HG02798 (cell line): ENCODE data around the gene NPHP4.

Experiments
- ATAC-seq: cut with Tn5 transposase; IDR thresholded peaks from one replicate; pipeline ENCODE4 v1.9.1; 2021; ENCODE audit warnings: mild to moderate bottlenecking; ENCODE audit not compliant: unreplicated experiment, poor library complexity

Gene NPHP4

DNA sequence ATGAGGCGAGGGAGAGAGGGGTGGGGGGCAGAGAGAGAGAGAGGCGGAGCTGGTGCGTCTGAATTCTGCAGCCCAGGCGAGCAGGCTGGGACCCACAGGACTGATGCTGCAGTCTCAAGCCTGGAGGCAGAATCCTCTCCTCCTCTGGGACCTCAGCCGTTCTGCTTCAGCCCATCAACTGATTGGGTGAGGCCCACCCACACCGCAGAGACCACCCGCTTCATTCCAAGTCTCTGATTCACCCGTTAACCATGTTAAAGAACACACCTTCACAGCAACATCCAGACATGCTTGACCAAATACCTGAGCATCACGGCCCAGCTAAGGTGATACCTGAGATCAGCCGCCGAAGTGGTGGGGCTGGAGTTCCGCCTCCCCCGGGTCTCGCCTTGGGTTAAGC, 147.8 kb downstream of the NPHP4 start:
- ATAC-seq: no peak

DNA sequence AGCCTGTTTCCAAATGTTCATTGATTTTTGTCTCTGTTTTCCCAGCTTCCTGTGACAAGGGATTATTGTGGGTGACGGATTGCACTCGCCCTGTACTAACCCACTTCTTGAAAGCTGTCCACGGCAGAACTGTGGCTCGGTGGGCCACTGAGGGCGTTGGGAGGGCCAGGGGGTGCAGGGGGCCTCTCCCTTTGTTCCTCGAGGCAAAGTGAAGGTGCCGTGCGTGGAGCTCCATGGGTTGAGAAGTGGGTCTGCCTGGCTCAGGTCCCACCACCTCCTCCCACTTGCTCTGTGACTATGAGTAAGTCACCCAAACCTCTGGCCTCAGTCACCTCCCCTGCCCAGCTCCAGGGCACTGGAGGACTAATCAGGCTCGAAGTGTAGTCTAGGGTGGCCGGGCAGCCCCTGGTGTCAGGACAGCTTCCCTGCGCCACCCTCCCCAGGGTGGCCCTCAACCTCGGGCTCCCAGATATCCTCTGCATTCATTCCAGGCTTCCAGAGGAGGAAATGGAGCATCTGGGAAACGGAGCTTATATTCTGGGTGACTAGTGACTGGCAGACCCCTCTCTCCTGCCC, 148.6 kb downstream of the NPHP4 start:
- no peak for ATAC-seq

DNA sequence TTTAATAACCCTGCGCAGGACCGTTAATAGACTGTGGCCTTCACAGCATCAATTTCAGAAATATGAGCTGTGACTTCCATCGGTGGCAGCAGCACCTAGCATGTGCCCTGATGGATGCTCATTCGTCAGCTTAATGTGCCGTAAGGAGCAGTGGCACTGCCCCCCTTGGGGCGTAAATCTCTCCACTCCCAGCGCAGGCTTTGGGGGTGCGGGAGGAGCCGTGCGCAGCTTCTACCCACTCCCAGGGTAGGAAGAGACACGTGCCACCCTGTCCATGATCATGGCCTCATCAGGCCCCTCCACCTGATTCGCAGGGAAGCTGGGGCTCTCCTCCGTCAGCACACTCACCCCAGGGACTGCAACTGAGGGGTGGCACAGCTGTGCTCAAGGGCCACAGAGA, 149.5 kb downstream of the NPHP4 start:
- no peak for ATAC-seq

DNA sequence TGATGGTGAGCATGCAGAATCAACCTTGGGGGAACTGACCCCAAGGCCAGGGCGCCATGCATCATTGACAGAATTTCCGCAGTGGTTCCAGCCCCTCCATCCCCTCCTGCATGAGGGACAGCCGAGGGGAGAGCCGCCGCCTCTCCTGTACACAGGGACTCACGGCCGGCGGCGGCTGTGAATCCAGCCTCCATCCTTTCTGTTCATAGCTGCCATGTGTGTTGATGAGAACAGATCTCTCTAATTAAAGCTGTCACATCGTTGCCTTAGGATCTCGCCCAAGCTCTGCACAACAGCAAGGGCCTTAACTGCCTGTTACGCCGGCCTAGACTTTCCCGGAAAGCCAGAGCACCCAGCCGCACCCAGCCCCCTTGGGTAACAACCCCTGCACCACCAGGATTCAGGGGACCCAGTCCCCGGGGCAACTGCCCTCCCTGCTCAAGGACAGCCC, 151.6 kb downstream of the NPHP4 start:
- ATAC-seq: no peak

DNA sequence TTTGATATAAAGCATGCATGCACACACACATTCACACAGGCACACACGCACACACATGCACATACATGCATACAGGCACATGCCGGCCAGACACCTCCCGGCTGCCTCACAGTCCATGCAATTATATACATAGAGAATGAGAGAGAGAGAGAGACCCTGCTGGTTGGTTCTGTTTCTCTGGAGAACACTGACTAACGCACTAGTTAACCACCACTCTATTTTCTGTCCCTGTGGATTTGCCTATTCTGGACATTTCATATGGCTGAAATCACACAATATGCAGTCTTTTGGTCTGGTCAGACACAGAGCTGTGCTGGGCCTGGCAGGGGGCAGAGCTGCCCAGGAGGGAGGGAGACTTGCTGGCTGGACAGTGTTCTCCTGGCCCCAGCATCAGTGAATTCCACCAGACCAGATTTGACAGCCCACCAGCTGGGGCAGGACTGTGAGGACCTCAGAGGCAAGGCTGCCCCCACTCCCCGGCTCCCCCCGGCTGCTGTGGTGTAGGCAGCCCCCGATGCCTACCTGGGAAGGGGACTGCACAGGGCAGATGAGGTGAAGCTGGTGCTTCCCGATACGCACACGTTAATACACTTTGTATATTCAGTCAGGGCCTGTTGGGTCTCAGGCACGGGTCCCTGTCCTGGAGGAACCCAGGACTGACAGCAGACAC, 152.2 kb downstream of the NPHP4 start:
- ATAC-seq: no peak

DNA sequence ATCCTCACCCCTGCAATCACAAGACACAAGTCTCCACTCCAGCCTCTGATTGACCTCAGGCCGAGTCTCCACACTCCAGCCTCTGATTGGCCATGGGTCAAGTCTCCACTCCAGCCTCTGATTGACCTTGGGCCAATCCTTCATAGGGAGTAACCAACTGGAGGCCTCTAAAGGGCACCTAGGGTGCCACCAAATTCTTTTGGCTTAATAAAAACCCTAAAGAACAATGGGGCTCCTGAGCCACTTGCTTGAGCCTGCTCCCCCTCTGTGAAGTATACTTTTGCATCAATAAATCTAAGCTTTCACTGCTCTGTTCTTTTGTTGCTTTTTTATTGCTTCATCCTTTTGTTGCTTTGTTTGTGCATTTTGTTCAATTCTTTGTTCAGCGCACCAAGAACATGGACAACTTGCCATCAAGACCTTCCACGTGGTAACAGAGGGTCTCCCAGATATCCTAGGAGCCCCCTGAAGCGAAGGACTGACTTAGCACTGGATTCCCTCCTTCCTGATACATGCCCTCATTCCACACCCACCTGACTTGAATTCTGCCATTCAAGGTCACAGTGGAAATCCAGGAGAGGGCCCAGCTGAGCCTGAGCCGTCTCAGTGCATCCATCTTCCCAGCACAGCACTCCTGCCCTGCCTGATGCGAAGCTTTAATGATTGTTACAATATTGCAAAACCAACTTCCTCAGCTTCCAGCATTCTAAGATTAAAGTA, 152.9 kb downstream of the NPHP4 start:
- ATAC-seq: no peak

DNA sequence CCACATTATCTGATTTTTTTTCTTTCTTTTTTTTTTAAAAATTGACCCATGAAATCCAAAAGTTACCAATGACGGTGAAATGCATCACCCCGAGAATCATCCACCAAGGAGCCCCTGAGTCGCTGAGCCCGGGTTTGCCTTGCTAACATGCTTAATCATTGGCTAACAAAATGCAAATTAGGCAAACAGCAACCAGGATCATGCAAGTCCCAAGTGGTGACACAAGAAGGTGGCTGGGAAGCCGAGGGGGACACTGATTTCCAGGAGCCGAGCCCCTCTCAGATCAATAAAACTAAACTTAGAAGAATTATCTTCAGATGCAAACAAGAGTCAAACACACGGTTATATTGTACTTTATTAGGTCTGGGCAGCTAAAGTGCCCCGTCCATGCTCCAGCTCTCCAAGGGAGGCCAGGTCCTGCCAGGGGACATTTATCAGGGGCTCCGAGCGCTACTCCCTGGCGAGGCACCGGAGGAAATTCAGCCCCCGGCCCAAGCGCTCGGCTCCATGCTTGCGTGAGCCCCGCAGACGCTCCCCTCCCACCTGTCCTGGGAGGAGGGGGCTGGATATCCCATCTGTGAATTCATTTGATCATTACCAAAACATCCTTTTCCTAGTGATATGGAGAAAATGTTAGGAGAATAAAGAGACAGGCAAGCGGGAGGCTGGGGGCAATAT, 154.1 kb downstream of the NPHP4 start:
- no peak for ATAC-seq

DNA sequence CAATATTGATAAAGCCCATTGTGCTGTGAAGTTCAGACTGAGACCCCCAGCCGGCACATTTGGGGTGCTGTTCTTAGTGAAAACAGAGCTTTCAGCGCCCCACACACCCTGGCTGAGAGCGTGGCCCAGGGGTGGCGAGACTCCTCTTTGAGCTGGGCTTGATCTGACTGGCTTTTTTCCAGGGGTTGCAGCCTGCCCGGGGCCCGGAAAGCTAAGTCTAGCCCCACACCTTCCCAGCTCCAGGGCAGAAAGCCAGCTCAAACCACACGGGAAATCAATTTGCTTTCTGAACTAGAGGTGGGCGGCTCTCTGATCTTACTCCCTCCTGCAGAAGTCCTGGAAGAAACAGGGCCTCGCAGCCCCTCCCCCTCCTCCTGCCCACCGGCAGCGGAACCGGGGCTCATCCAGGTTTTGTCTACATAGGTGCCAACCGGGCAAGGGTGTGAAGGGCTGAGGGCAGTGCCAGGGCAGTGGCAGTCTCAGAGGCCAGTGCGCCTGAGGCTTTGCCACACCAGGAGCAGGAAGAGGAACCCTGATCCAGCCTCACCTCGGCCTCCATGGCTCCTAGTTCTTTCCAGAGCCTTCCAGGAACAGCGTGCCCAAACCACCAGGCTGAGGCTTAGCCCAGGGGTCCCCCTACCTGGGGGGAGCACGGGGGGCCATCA, 155.3 kb downstream of the NPHP4 start:
- ATAC-seq: no peak

DNA sequence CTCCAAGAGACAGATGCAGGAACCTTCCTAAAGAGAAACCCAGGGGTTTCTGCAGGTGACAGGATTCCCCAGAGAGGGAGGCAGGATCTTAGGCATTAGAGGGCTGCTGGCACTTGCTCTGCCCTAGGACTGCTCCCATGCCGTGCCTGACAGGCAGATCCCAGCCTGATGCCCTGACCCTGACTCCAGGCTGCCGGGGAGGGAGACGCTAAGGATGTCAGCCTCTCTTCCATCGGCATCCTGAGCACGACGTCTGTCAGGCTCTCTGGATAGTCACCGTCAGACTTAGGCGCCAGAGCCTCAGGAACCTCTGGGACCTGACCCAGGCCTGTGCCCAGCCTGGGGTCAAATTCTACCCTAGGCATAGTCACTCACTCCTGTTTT, 157.1 kb downstream of the NPHP4 start:
- no peak for ATAC-seq

DNA sequence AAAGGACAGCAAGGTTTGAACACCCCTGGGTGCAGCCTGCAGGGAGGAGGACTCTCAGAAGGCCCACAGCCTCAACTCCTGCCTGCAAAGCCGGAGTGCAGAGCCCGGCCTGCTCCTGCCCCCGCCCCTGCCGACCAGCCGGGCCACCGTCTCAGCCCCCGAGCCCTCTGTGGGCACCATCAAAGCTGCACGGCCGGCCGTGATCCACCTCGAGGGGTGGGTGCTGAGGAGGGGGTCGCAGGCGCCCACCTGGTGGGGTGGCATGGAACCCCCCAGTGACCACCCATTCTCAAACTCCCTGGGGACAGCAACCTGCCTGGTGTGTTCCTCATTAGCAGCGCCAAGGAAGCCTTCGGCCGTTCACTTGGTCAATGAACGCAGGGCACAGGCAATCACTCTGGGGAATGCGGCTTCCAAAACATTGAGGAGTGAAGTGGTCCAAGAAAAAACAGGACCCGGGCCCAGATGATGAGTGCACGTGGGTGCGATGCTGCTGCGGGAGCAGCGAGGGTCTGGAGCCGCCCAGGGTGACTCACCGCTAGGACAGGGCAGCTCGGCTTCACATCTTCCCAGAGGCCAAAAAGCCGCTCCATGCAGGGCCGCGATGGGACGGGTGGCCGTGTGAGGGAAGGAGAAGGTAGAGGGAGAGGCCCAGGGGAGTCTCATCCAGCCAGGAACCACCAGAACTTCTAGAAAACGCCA, 157.6 kb downstream of the NPHP4 start:
- no peak for ATAC-seq

DNA sequence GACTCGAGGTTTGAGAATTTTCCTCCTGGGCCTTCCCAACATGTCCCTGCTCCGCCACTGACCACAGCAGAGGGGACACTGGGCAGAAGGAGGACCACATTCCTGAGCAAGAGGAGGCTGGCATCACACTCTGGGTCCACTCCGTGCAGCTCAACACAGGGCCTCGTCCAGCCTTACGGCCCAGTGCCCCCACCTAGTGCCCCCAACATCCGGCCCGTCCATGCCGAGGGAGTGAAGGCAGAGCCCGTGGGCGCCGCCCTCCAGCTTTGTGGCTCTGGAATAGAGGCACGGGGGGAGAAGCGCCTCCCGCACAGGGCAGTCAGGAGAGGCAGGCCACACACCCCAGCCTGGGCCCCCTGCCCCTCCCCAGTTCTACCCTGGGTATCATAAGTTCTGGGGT, 158.3 kb downstream of the NPHP4 start:
- no peak for ATAC-seq

DNA sequence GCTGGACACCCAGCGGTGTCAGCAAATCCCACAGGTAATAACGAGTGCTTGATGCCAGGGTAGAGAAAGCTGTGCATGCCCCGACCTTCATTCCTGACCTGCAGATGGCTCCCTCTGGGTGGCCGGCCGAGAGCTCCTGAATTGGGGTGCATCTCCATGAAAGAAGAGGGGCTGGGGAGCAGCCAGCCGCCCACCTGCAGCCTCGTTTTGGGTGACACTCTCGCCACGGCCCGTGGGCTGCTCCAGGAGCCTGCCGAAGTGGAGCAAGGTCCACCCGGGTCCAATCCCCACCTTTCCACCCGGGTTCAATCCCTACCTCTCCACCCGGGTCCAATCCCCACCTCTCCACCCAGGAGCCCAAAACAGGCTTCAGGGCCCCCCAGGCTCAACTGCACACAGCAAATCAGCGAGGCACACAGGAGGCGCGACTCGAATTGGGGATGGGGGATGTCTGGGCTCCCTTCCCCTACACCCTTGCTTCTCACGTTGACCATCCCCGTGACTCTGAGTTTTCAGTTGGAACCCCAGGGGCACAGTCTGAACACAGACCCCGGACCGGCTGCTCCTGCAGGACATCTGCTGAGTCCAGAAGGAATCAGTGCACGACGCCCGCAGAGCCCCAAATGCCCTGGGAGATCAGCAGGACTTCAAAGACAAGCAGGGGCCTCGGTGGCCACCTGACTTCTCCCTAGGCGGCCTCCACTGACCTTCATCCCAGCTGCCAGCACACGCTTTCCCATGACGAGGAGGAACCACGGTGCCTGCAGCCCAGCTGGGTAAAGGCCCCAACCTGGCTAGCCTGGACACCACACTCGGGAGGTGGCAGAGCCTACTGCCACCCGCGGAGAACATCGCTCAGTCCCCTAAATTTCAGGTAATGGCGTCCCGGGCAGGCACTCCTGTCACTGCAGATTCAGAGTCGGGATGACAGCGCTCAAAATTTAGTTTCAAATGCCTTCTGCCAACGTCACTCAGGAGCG, 159.0 kb downstream of the NPHP4 start:
- ATAC-seq: no peak

DNA sequence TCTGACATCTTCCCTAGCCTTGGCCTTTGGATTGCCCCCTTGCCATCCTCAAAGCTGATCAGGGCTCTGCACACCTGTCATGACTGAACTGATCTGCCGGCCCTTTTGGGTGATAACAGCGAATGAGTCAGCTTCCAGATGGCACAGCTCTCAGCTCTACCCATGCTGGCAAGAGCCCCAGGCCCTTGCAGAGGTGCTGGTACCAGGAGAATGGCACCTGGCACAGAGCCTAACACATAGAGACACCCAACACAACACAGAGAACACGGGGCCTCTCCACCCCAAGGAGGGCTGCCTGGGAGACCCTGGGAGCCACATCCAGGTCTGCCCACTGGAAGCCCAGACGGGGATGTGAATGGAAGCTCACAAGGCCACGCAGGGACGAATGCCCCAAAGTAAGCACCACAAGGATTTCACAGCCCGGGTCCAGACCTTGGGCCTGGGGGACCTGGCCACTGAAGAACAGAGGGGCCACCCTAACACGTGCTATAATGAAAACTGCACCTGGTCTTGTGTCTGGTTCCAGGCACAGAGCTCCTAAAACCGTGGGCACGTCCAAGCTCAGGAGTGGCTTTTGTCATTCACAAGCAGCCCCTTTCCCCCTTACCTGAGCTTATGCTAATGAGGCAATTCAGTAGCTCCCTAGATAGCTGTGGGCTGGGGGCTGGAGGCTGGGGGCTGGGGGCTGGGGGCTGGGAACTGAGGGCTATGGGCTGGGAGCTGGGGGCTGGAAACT, 160.5 kb downstream of the NPHP4 start:
- no peak for ATAC-seq

DNA sequence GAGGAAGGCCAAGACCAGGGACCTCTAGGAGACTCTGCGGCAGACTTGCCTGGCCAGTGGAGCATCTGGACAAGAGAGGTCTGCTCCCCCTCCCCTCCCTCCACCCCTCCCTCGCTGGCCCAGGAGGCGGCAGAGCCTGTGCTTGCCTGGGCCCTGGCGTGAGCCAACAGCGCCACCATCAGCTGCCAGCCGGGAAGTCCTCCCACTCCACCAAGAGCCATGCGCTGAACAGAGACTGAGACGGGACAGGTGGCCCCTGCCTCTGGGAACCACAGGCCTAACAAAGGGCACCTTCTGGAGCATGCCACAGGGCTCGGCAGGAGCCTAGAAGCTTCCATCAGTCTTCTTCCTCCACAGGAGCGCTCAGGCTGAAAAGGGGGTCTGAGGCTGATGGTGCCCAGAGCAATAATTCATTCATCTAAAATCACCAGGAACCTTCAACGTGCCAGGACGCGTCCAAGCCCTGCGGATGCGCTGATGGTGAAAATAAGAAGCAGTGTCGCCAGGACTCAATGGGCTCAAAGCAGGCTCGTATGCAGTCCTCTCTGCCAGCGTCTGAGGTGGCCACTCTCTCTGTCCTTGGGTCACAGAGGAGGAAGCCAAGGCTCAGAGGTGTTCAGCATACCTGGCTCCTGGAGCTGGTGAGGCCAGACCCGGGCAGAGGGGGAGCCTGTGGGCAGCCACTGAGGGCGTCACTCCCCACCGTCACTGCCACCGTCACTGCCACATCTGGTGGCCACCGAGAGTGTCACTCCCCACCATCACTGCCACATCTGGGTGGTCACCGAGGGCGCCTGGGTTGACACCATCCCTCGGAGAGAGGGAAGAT, 161.2 kb downstream of the NPHP4 start:
- no peak for ATAC-seq

DNA sequence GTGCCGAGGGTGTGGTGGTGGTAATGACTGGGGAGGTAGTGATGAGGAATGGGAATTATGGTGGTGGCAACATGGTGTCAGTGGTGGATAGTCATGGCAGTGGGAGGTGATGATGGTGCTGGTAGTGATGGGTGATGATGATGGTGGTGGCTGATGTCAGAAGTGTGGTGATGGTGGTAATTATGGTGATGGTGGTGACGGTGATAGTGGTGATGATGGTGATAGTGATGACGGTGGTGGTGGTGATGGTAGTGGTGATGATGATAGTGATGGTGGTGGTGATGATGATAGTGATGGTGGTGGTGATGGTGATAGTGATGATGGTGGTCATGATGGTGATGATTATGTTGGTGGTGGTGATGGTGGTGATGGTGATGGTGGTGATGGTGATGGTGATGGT, 162.8 kb downstream of the NPHP4 start:
- ATAC-seq: no peak

DNA sequence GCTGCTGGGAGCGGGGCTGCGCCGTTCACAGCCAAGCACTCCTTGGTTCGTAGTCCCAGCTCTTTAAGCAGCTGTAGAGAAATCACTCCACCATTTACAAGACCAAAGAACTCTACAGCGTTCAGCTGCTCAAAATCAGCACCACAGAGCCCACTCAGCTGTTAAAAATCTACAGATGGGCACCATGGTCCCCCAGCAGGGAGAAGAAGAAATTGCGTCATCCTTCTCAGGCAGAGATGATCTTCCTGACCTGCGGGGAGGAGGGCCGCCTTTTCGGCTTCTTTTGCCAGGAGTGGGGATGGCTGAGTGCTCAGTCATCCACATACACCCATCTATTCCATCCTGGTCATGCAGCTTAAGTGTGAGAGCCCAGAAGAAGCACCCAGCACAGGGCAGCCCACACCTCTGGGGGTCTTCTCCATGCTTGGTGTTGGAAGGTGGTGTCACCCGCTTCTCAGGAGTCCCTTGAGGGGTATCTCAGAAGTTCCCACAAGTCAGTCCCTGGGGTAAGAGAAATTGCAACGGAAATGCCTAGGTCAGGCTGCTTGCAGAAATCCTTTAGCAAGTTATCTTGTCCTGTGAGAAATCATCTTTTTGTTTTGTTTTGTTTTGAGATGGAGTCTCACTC, 163.8 kb downstream of the NPHP4 start:
- ATAC-seq: no peak

DNA sequence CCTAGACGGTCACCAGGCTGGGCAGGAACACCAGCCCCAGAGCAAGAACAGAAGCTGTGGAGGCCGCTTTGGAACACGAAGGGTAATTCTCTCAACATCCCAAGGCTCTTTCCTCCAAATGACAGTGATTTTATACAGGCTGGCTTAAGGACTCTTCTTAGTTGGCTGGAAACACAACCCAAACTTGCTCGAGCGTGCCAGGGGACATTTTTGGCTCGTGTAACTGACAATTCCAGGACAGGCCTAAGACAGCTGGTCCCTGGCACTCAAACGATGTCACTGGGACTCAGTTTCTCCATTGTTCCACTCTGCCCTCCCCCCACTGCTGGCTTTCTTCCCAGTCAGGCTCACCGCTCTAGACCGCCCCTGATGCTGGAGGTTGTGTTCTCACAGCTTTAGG, 164.7 kb downstream of the NPHP4 start:
- ATAC-seq: no peak
